Transverse colon (tissue), 4 donors: Measurements from ENCODE around the gene NR3C2. TPM values are rescaled to one million over a fixed set of nuclear protein-coding genes. Genes with fewer than 3 reads are reported as not detected.
A peak's percentile ranks its signal among the peaks of the same experiment; 100 is the strongest.

Experiments used
- DNase-seq: peaks from one replicate; pipeline ENCODE4 v3.0.0-alpha.2; 2019
- H3K27ac ChIP-seq, 4 donors: fragments of 200-600 bp; sonication (generic); 2 replicates each; pipeline ENCODE4 v1.5.1; 2016 to 2018; ENCODE audit warnings: inconsistent platforms in 4 of 4
- H3K27me3 ChIP-seq: fragments of 200-600 bp; sonication (generic); 2 replicates; pipeline ENCODE4 v1.5.1; 2017; ENCODE audit warnings: inconsistent platforms
- H3K36me3 ChIP-seq, 4 donors: fragments of 200-600 bp; sonication (generic); 2 replicates each; pipeline ENCODE4 v1.5.1; 2017 to 2019; ENCODE audit warnings: inconsistent platforms in 4 of 4
- H3K4me1 ChIP-seq, 4 donors: fragments of 200-600 bp; sonication (generic); 2 replicates each; pipeline ENCODE4 v1.5.1; 2017 to 2020; ENCODE audit warnings: inconsistent platforms in 4 of 4
- H3K4me3 ChIP-seq, 4 donors: fragments of 200-600 bp; sonication (generic); 1 replicate in 1 of 4; 2 replicates in 3 of 4; pipeline versions ENCODE4 v1.5.1 to v1.6.1; 2017 to 2019; ENCODE audit warnings: inconsistent platforms in 4 of 4
- H3K9me3 ChIP-seq, 2 donors: fragments of 200-600 bp; sonication (generic); 2 replicates each; pipeline ENCODE4 v1.5.1; 2017 to 2019; ENCODE audit warnings: inconsistent platforms in 2 of 2
- EP300 ChIP-seq: sonication (generic); formaldehyde crosslinking; IDR thresholded peaks from one replicate; pipeline ENCODE4 v1.6.1; 2017; ENCODE audit warnings: antibody characterized with exemption, low read depth
- POLR2A ChIP-seq: fragments of 450-650 bp; IDR thresholded peaks from one replicate; pipeline ENCODE4 v1.6.1; 2016; ENCODE audit warnings: antibody characterized with exemption, mild to moderate bottlenecking, moderate library complexity
- POLR2AphosphoS5 ChIP-seq, 3 donors: sonication (generic); formaldehyde crosslinking; IDR thresholded peaks; one replicate each; pipeline ENCODE4 v1.6.1; 2016; ENCODE audit warnings: antibody characterized with exemption in 3 of 3
- WGBS, 2 donors: methylation state at CpG; one replicate each; pipeline ENCODE4 v1.1.5; 2018; ENCODE audit warnings: low coverage in 1 of 2; 5-methylcytosine and 5-hydroxymethylcytosine counted together
- in situ Hi-C, 4 donors: fragments of 200-750 bp; cut with MboI; loops; one replicate each; pipeline versions ENCODE4 v1.15.0 to v1.15.1; 2017; ENCODE audit warnings: low sequenced_read_pairs in 3 of 4, low pct_ligation_motif_present in 1 of 4, low pct_unique_long_range_greater_than_20kb in 1 of 4
- intact Hi-C: fragments of 100-400 bp; cut with DNase I; formaldehyde crosslinking; loops from one replicate; pipeline ENCODE4 v1.15.1; 2023; ENCODE audit warnings: low total_unique reads
- total RNA-seq, 4 donors: library from RNA; depleted of rRNA; stranded (reverse); fragments of >200 nt; gene quantifications; one replicate each; pipeline ENCODE4 v1.1.0, GENCODE V29; 2016
- TF ChIP-seq, protein P1 (sequence below), 5 experiments: fragments of 200-600 bp in 3 of 5; fragments of 450-650 bp in 2 of 5; sonication (generic) in 3 of 5; IDR thresholded peaks; 1 replicate in 2 of 5; 2 replicates in 3 of 5; pipeline ENCODE4 v1.5.1; 2016 to 2017; ENCODE audit warnings: antibody characterized with exemption in 5 of 5, inconsistent platforms in 3 of 5, mild to moderate bottlenecking in 2 of 5, moderate library complexity in 1 of 5

Gene NR3C2
- total RNA-seq, 4 donors from 2014 or later: 55.5 to 147 (median 125) TPM

- TF ChIP-seq POLR2A: no peak
- TF ChIP-seq EP300: no peak
- TF ChIP-seq, protein P1, sequence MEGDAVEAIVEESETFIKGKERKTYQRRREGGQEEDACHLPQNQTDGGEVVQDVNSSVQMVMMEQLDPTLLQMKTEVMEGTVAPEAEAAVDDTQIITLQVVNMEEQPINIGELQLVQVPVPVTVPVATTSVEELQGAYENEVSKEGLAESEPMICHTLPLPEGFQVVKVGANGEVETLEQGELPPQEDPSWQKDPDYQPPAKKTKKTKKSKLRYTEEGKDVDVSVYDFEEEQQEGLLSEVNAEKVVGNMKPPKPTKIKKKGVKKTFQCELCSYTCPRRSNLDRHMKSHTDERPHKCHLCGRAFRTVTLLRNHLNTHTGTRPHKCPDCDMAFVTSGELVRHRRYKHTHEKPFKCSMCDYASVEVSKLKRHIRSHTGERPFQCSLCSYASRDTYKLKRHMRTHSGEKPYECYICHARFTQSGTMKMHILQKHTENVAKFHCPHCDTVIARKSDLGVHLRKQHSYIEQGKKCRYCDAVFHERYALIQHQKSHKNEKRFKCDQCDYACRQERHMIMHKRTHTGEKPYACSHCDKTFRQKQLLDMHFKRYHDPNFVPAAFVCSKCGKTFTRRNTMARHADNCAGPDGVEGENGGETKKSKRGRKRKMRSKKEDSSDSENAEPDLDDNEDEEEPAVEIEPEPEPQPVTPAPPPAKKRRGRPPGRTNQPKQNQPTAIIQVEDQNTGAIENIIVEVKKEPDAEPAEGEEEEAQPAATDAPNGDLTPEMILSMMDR (IDR thresholded peaks at IDR 0.05): no peak
- TF ChIP-seq POLR2AphosphoS5 (IDR thresholded peaks at IDR 0.05): no peak
- Histone ChIP-seq H3K27me3 (no peaks in the 10 kb centered on the region), H3K4me3 (peak overlapping the region; percentile 60 to 94 (median 86)), H3K27ac (peak overlapping the region; percentile 89 to 98 (median 93)), H3K9me3 (no peaks in the 10 kb centered on the region), H3K36me3 (no peaks in the 10 kb centered on the region), H3K4me1 (peaks cover 0 to 39% (median 10%) of the 10 kb centered on the region in 4 donors)
- in situ Hi-C loops (no loop called here), intact Hi-C loops (no loop called here)
- 0 to 1% methylated on average over 7 to 24 of the region's 27 CpGs for WGBS, 2 donors
- DNase-seq: peak; percentile 42
These were observed 758 bp upstream of the NR3C2 start for GRCh38 chr4:148442832-148443511.

DNA sequence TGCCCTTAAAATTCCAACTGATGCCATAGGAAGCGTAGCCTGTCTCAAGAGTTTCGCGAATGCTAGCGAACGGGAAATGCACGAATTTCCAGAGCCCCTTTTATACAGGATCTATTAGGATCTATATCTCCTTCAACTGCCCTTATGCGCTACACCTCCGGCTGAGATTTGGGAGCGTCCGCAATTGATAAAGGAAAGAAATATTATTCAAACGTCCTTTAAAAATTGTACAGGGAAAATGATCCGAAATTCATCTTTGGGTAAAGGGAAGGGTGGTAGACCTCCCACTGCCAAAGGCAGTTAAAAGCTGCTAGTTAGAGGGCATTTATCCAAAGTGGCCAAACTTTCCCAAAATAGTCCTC, 609 bp downstream of the NR3C2 start:
- WGBS, 2 donors: 2% methylated on average over 12 of the region's 12 CpGs; no CpG with 5 or more reads in 1 of the 2 donors

GRCh38 chr4:148438047-148438446, 4.2 kb downstream of the NR3C2 start:
- WGBS, 2 donors: 71 to 74% methylated on average over 1 to 2 of the region's 2 CpGs
- H3K4me3 ChIP-seq: no peak overlapping the region
- in situ Hi-C loops (no loop called here), intact Hi-C loops (no loop called here)
- H3K27ac ChIP-seq: no peak overlapping the region
- TF ChIP-seq EP300: no peak
- TF ChIP-seq, protein P1 (IDR thresholded peaks at IDR 0.05): no peak
- TF ChIP-seq POLR2A: no peak
- no peak for TF ChIP-seq POLR2AphosphoS5 (IDR thresholded peaks at IDR 0.05)
- no peaks in the 10 kb centered on the region for H3K27me3 ChIP-seq
- no peaks in the 10 kb centered on the region for H3K36me3 ChIP-seq
- DNase-seq: no peak
- no peaks in the 10 kb centered on the region for H3K9me3 ChIP-seq
- H3K4me1 ChIP-seq: peaks cover 0 to 68% (median 35%) of the 10 kb centered on the region in 4 donors

More for the DNA sequence above, 609 bp downstream of the NR3C2 start:
- H3K27me3 ChIP-seq: no peaks in the 10 kb centered on the region
- H3K9me3 ChIP-seq: no peaks in the 10 kb centered on the region
- in situ Hi-C loops (no loop called here), intact Hi-C loops (no loop called here)
- TF ChIP-seq, protein P1 (IDR thresholded peaks at IDR 0.05): peak in 1 of 5 experiments; percentile 31
- no peak for TF ChIP-seq POLR2AphosphoS5 (IDR thresholded peaks at IDR 0.05)
- peak overlapping the region; percentile 89 to 98 (median 93) for H3K27ac ChIP-seq
- peak overlapping the region; percentile 60 to 94 (median 86) for H3K4me3 ChIP-seq
- peaks cover 0 to 37% (median 12%) of the 10 kb centered on the region in 4 donors for H3K4me1 ChIP-seq
- H3K36me3 ChIP-seq: no peaks in the 10 kb centered on the region
- no peak for DNase-seq

- no peaks in the 10 kb centered on the region for H3K27me3 ChIP-seq
- intact Hi-C loops: no loop called here
- H3K4me1 ChIP-seq: peaks cover 0 to 74% (median 41%) of the 10 kb centered on the region in 4 donors
- in situ Hi-C loops: no loop called here
- no peaks in the 10 kb centered on the region for H3K36me3 ChIP-seq
- WGBS, 2 donors: 41 to 55% methylated on average over 2 of the region's 2 CpGs
- no peak overlapping the region for H3K27ac ChIP-seq
- no peak for TF ChIP-seq EP300
- TF ChIP-seq POLR2AphosphoS5 (IDR thresholded peaks at IDR 0.05): no peak
- TF ChIP-seq, protein P1 (IDR thresholded peaks at IDR 0.05): no peak
- TF ChIP-seq POLR2A: no peak
- no peak overlapping the region for H3K4me3 ChIP-seq
- DNase-seq: no peak
- no peaks in the 10 kb centered on the region for H3K9me3 ChIP-seq
These were observed 4.8 kb downstream of the NR3C2 start for GRCh38 chr4:148437439-148437838.
